Measurements from ENCODE around the gene TAPBP.
A peak's percentile ranks its signal among the peaks of the same experiment; 100 is the strongest.
"Not testable (repeated sequence)": the region's sequence is repeated elsewhere in the genome, so short reads cannot be mapped to it uniquely, and the experiment has no call there.

Gene TAPBP

GRCh38 chr6:33273924-33274902, 39.7 kb downstream of the TAPBP start:
- no peak for DNase-seq

- no peak for DNase-seq
These were observed 40.6 kb downstream of the TAPBP start for GRCh38 chr6:33273129-33273923.

GRCh38 chr6:33272275-33273128, 41.4 kb downstream of the TAPBP start:
- DNase-seq: peak; percentile 37

GRCh38 chr6:33271468-33272274, 42.2 kb downstream of the TAPBP start, which contains the start of the genes RPS18 and VPS52:
Gene RPS18 (plus strand): TSS chr6:33272075. CDS start chr6:33272120, 45 bp downstream.
Gene VPS52 (minus strand): TSS chr6:33271876. CDS start chr6:33271675, 201 bp downstream.
- peak; percentile 98 for DNase-seq

- no peak for DNase-seq
These were observed 42.8 kb downstream of the TAPBP start for GRCh38 chr6:33271117-33271467.

- no peak for DNase-seq
These were observed 49.9 kb downstream of the TAPBP start for GRCh38 chr6:33264015-33264414.

GRCh38 chr6:33262490-33262889, 51.4 kb downstream of the TAPBP start:
- not testable (repeated sequence) for DNase-seq

GRCh38 chr6:33259032-33259431, 54.8 kb downstream of the TAPBP start:
- no peak for DNase-seq

- no peak for DNase-seq
These were observed 59.3 kb downstream of the TAPBP start for GRCh38 chr6:33254591-33254990.

- DNase-seq: no peak
These were observed 61.1 kb downstream of the TAPBP start for GRCh38 chr6:33252759-33253158.

GRCh38 chr6:33251395-33252012, 62.4 kb downstream of the TAPBP start:
- DNase-seq: no peak

GRCh38 chr6:33250731-33251130, 63.1 kb downstream of the TAPBP start:
- DNase-seq: no peak

- no peak for DNase-seq
These were observed 63.9 kb downstream of the TAPBP start for GRCh38 chr6:33249732-33250630.

All from CD4-positive, alpha-beta T cell treated with Interleukin-17A for 1 hour (primary cell).